Tibial nerve (tissue), 3 donors: ENCODE results near the gene SPOCK1.

Experiments
- POLR2A ChIP-seq, 2 donors: fragments of 450-650 bp; IDR thresholded peaks; one replicate each; pipeline ENCODE4 v1.6.1; 2017; ENCODE audit warnings: antibody characterized with exemption in 2 of 2, mild to moderate bottlenecking in 2 of 2, moderate library complexity in 2 of 2
- TF ChIP-seq, protein P1 (sequence below), 5 experiments: fragments of 200-600 bp in 3 of 5; fragments of 450-650 bp in 2 of 5; sonication (generic) in 3 of 5; IDR thresholded peaks; one replicate each; pipeline ENCODE4 v1.5.1; 2016 to 2019; ENCODE audit warnings: antibody characterized with exemption in 5 of 5, mild to moderate bottlenecking in 3 of 5, moderate library complexity in 2 of 5

GRCh38 chr5:137056676-137057075, 442.4 kb downstream of the SPOCK1 start:
- TF ChIP-seq, protein P1, sequence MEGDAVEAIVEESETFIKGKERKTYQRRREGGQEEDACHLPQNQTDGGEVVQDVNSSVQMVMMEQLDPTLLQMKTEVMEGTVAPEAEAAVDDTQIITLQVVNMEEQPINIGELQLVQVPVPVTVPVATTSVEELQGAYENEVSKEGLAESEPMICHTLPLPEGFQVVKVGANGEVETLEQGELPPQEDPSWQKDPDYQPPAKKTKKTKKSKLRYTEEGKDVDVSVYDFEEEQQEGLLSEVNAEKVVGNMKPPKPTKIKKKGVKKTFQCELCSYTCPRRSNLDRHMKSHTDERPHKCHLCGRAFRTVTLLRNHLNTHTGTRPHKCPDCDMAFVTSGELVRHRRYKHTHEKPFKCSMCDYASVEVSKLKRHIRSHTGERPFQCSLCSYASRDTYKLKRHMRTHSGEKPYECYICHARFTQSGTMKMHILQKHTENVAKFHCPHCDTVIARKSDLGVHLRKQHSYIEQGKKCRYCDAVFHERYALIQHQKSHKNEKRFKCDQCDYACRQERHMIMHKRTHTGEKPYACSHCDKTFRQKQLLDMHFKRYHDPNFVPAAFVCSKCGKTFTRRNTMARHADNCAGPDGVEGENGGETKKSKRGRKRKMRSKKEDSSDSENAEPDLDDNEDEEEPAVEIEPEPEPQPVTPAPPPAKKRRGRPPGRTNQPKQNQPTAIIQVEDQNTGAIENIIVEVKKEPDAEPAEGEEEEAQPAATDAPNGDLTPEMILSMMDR (IDR thresholded peaks at IDR 0.05), result no peak
- TF ChIP-seq POLR2A (IDR thresholded peaks at IDR 0.05), result no peak
